NCI-H2196 (cell line): ENCODE data around the gene TIGIT.
"Not testable (repeated sequence)": the region's sequence is repeated elsewhere in the genome, so short reads cannot be mapped to it uniquely, and the experiment has no call there.

Source experiments
- DNase-seq: peaks from one replicate; lab custom pipeline; 2025; ENCODE audit not compliant: unreplicated experiment; lab: John Stamatoyannopoulos, UW

Gene TIGIT

DNA sequence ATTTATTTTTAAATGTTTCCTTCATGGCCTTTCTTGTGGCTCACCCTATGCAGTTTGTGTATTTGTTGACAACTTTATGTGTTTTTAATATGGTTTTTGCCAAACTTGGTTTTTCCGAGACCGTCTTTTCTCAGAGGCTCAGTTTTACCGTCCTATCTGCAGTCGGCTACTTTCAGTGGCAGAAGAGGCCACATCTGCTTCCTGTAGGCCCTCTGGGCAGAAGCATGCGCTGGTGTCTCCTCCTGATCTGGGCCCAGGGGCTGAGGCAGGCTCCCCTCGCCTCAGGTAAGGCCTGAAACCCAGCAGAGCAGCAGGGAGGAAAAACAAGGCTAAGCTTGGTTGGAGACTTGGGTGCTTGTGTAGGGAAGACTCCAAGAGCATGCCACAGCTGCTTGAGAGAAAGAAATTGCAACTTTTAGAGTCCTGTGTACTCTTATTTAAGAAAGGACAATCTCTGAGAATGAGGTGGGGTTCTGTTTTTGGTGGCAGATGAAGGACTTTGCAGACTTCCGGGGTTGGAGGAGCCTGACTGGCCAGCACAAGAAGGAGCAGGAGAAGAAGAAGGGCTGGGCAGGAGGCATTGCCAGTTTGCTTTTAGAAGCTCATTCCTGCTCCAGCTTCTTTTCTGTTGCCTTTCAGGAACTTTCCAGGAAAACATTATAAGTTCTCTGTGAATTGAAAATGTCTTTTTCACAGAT is at the start of gene TIGIT:
Gene TIGIT, plus strand, starts transcription at position 191 of the 698 bp plus-strand sequence. Its CDS starts 34 bp downstream, at position 225.
- DNase-seq = no peak

- no peak for DNase-seq
Observed at GRCh38 chr3:114252954-114253353, 40.9 kb upstream of the TIGIT start.

GRCh38 chr3:114253505-114253904 is 40.3 kb upstream of the TIGIT start:
- DNase-seq = no peak

DNA sequence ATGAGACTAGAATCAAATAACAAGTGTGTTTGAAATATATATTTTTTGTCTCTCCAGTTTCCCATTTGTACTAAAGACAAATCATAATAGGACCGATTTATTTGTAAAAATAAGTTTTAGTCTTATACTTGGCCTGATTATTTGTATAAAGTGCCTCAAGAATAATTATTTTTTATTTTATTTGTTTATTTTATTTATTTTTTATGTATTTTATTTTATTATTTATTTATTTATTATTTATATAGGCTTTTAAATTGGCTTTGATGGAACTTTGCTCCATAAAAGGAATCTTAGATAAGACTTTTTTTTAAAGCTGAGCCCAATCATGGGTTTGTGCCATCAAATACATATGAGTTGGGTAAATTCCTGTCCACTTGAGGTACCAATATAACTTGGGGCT is 34.3 kb upstream of the TIGIT start:
- DNase-seq = no peak

DNA sequence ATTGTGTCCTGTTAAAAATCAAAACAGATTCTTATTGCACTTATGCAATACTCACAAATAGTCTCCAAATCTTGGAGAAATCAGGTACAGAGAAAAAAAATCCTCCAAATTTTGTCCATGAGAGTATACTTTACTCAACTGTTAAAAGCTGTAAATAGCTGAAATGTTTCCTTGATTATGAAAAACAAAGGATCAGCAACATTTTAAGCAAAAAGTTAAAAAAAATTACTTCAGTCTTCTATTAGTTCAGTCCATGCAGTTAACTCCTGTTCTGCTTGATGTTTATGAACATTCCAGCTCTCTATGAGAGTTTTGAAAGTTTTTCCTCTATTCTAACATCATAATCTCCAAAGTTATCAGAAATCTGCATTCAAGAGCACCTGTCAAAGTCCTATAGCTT is 33.7 kb upstream of the TIGIT start:
- DNase-seq = no peak

GRCh38 chr3:114270019-114270418 is 23.8 kb upstream of the TIGIT start:
- DNase-seq = no peak

DNA sequence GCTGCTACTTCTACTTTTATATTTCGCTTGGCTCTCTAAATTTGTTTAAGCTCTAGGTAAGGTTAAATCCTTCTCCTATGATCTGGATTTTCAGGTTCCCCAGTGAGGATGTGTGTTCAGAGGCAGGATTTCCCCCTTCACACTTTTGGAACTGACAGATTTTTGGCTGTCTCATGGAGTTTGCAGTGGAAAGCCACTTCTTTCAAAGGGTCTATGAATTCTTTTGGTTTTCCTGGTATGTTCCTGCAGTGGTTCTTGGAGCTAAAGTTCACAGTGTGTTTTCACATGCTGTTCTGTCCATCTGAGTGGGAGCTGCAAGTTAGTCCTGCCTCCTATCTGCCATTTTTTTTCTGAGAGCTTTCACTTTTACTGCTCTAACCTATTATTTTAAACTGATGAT is 21.6 kb upstream of the TIGIT start:
- no peak for DNase-seq

GRCh38 chr3:114274929-114275328 is 18.9 kb upstream of the TIGIT start:
- no peak for DNase-seq

DNA sequence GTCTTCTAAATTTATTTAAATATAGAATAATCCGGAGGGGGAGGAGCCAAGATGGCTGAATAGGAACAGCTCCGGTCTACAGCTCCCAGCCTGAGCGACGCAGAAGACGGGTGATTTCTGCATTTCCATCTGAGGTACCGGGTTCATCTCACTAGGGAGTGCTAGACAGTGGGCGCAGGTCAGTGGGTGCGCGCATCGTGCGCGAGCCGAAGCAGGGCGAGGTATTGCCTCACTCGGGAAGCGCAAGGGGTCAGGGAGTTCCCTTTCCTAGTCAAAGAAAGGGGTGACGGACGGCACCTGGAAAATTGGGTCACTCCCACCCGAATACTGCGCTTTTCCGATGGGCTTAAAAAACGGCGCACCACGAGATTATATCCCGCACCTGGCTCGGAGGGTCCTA is 17.0 kb upstream of the TIGIT start:
- not testable (repeated sequence) for DNase-seq

- DNase-seq = no peak
Observed at GRCh38 chr3:114284644-114285043, 9.2 kb upstream of the TIGIT start.

- no peak for DNase-seq
Observed at GRCh38 chr3:114285648-114286230, 8.1 kb upstream of the TIGIT start.

- DNase-seq = no peak
Observed at GRCh38 chr3:114286266-114286665, 7.6 kb upstream of the TIGIT start.

GRCh38 chr3:114290911-114291901 is 2.6 kb upstream of the TIGIT start:
- peak; percentile 81 for DNase-seq

DNA sequence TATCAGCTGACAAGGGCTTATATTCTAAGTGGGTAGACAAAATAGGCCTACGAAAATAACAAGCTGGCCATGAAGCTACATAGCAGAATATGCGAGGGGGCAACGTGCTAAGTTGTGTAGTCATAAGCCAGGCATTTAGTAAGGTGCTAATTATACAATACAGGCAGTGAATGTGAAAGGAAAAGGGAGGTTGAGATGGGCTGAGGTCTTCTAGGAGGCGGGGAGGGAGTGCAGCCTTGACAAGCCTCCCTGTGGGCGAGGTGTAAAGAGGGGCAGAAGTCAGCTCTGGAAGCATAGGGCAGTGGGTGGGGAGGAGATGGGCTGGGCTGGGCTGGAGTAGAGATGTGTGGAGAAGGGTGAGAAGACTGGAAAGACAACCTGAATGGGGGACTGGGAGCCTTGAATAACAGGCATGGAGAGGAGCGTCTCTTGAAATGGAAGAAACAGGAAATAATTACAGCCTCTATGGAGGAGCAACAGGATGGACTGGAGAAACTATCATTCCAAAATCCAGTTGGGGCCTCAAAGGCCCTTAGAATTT is 1.2 kb downstream of the TIGIT start:
- no peak for DNase-seq

DNA sequence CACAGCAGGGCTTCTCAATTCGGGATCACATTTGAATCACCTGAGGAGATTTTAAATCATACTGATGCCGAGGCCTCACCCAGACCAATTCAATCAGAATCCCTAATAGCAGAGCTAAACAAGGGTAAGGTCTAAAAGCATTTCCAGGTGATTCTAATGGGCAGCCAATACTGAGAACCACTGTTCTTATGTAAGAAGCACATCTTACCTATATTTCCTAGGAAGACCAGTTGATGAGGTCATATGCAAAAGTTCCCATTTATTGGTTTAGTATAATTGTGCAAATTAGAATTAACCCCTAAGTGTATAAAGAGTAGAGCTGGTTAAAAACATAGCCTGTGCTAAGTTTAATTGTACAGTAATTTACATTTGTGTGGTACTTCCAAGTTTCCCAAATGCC is 2.1 kb downstream of the TIGIT start:
- DNase-seq = no peak

- no peak for DNase-seq
Observed at GRCh38 chr3:114299421-114299820, 5.6 kb downstream of the TIGIT start.

DNA sequence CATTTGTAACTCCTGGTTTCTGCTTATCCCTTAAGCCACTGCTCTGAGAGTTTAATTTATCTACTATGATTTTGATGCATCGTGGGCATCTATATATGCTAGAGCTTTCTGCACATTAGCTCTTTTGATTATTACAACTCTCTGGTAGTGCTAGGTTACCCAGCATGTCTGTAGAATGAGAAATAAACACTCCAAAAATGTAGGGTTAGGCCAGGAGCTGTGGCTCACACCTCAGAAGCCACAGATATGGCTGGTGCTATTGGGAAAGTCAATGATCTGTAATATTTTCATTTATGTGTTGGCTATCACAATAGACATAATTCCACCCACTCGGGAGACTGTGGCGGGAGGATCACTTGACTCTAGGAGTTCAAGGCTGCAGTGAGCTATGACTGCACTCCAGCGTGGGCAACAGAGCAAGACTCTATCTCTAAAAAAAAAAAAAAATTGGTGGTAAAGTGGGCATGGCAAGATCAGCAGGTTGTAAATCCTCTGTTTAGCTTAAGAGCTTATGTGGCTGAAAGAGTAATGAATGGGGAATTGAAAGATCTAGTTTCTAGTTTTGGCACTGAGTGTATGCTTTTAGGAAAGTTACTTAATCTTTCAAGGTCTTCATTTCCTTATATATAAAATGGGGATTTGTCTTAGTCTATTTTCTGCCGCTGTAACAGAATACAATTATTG is 6.3 kb downstream of the TIGIT start:
- no peak for DNase-seq

DNA sequence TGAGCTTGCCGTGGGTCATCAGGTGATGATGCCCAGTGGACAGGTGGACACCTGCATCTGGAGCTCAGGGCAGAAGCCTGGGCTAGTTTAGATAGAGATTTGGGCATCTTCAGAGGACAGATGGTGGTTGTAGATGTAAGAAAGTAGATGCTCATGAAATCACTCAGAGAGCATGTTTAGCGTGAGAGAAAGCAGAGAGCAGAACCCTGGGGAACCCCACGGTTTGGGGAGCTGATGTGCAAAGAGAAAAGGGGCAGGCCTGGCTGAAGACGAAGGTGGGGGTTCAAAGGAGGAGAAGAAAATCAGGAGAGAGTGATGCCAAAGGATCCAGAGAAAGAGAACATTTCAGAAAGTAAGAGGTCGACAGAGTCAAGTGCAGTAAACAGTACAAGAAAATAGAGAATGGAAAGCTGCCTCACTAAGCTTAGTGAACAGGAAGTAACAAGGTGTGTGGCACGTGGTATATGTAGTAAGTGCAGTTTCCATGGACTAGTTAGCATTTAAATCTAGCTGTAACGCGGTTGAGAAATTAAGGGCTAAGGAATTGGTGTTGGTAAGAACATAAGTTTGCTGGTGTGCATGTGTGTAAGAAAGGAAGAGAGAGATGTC is 13.5 kb downstream of the TIGIT start:
- DNase-seq = no peak

DNA sequence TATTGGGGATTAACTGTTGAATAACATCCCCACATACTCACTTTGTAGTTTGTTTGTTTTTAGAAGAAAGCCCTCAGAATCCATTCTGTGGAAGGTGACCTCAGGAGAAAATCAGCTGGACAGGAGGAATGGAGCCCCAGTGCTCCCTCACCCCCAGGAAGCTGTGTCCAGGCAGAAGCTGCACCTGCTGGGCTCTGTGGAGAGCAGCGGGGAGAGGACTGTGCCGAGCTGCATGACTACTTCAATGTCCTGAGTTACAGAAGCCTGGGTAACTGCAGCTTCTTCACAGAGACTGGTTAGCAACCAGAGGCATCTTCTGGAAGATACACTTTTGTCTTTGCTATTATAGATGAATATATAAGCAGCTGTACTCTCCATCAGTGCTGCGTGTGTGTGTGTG is 14.0 kb downstream of the TIGIT start:
- no peak for DNase-seq

DNA sequence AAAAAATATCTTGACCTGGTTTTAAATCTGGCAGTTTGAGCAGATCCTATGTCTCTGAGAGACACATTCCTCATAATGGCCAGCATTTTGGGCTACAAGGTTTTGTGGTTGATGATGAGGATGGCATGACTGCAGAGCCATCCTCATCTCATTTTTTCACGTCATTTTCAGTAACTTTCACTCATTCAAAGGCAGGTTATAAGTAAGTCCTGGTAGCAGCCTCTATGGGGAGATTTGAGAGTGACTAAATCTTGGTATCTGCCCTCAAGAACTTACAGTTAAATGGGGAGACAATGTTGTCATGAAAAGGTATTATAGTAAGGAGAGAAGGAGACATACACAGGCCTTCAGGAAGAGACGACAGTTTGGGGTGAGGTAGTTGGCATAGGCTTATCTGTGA is 14.5 kb downstream of the TIGIT start:
- DNase-seq = no peak

DNA sequence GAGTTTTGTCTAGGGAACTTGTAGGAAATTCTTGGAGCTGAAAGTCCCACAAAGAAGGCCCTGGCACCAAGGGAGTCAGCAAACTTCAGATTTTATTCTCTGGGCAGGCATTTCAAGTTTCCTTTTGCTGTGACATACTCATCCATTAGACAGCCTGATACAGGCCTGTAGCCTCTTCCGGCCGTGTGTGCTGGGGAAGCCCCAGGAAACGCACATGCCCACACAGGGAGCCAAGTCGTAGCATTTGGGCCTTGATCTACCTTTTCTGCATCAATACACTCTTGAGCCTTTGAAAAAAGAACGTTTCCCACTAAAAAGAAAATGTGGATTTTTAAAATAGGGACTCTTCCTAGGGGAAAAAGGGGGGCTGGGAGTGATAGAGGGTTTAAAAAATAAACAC is 15.0 kb downstream of the TIGIT start:
- no peak for DNase-seq
